Measurements from ENCODE around the gene PARP2. TPM values are rescaled to one million over a fixed set of nuclear protein-coding genes. Genes with fewer than 3 reads are reported as not detected.

The PARP2 gene
- total RNA-seq, 1 donor from 2014 or later: 14.1 TPM

DNA sequence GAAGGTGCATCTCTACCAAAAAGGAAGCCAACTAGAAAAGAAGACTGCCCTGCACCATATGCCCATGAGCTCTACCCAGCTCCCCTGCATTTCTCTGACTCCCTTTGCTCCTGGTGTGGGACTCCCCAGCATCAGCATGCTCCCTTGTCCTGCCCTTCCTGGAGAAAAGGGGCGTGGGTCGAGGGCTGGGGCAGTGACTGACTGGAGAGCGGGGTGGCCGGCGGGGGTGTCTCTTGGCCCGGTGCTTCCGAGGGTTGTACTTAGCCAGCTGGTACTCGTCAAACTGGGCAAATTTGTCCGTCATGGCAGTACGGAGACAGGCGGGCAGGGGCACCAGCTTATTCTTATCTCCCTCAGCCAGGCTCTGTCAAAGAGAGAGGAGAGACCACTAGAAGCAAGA lies 60.1 kb downstream of the PARP2 start:
- no peak for ATAC-seq

Other genes starting within 250 kb of the PARP2 start
- not detected for gene OR4K17, start 232.9 kb upstream of the PARP2 start, total RNA-seq
- not detected for gene OR4N5, start 204.8 kb upstream of the PARP2 start, total RNA-seq
- not detected for gene OR11G2, start 152.7 kb upstream of the PARP2 start, total RNA-seq
- gene OR11H6, start 119.9 kb upstream of the PARP2 start, total RNA-seq: not detected
- not detected for gene OR11H7, start 114.7 kb upstream of the PARP2 start, total RNA-seq
- gene OR11H4, start 104.3 kb upstream of the PARP2 start, total RNA-seq: not detected
- gene TTC5, start 37.7 kb upstream of the PARP2 start, total RNA-seq: 10.5 TPM
- gene CCNB1IP1, start 10.4 kb upstream of the PARP2 start, total RNA-seq: 27.9 TPM
- gene TEP1, start 69.9 kb downstream of the PARP2 start, total RNA-seq: 17.2 TPM
- 0.04 TPM for gene KLHL33, start 92.5 kb downstream of the PARP2 start, total RNA-seq
- gene OSGEP, start 111.2 kb downstream of the PARP2 start, total RNA-seq: 16.2 TPM
- 119 TPM for gene APEX1, start 111.6 kb downstream of the PARP2 start, total RNA-seq
- gene PIP4P1, start 117.8 kb downstream of the PARP2 start, total RNA-seq: 22.8 TPM
- gene PNP, start 125.8 kb downstream of the PARP2 start, total RNA-seq: 76.4 TPM
- 0.52 TPM for gene RNASE10, start 161.9 kb downstream of the PARP2 start, total RNA-seq
- not detected for gene RNASE9, start 217.4 kb downstream of the PARP2 start, total RNA-seq
- gene RNASE11, start 244.4 kb downstream of the PARP2 start, total RNA-seq: not detected
- not detected for gene RNASE12, start 247.7 kb downstream of the PARP2 start, total RNA-seq